NT2/D1 (cell line): ENCODE data around the gene ADGRD1.

ENCODE experiments used
- DNase-seq: peaks from one replicate; pipeline ENCODE4 v3.0.0-alpha.2; 2011; ENCODE audit warnings: low read depth, low spot score
- H3K27me3 ChIP-seq: 2 replicates; pipeline ENCODE4 v1.6.0; 2011; ENCODE audit warnings: mild to moderate bottlenecking; ENCODE audit not compliant: insufficient read length, insufficient read depth
- H3K36me3 ChIP-seq: 2 replicates; pipeline ENCODE4 v1.6.1; 2011; ENCODE audit warnings: mild to moderate bottlenecking, low read length, mixed read lengths; ENCODE audit not compliant: insufficient read depth, insufficient read length
- H3K4me1 ChIP-seq: 2 replicates; pipeline ENCODE4 v1.5.1; 2011; ENCODE audit not compliant: insufficient read depth, insufficient read length
- H3K4me3 ChIP-seq: 2 replicates; pipeline ENCODE4 v1.5.1; 2011; ENCODE audit warnings: low read depth; ENCODE audit not compliant: insufficient read length
- H3K9ac ChIP-seq: 2 replicates; pipeline ENCODE4 v1.6.0; 2011; ENCODE audit warnings: low read depth; ENCODE audit not compliant: insufficient read length
- H3K9me3 ChIP-seq: 2 replicates; pipeline ENCODE4 v1.5.1; 2011; ENCODE audit warnings: mild to moderate bottlenecking, low read length; ENCODE audit not compliant: insufficient read depth
- SUZ12 ChIP-seq: IDR thresholded peaks from 2 replicates; pipeline ENCODE4 v1.6.1; 2011; ENCODE audit not compliant: insufficient read length, insufficient read depth; ENCODE audit errors: extremely low read depth
- YY1 ChIP-seq: IDR thresholded peaks from 2 replicates; pipeline ENCODE4 v1.6.1; 2011; ENCODE audit not compliant: insufficient read length, insufficient read depth
- ZNF274 ChIP-seq: IDR thresholded peaks from 2 replicates; pipeline ENCODE4 v1.6.1; 2011; ENCODE audit warnings: mild to moderate bottlenecking, low read depth, low read length

ADGRD1 gene

GRCh38 chr12:130987151-130987931 is 33.6 kb downstream of the ADGRD1 start:
- no peak overlapping the region for H3K4me3 ChIP-seq
- H3K36me3 ChIP-seq, result no peaks in the 10 kb centered on the region
- no peak overlapping the region for H3K9ac ChIP-seq
- no peaks in the 10 kb centered on the region for H3K9me3 ChIP-seq
- H3K27me3 ChIP-seq, result no peaks in the 10 kb centered on the region
- no peak for DNase-seq
- no peaks in the 10 kb centered on the region for H3K4me1 ChIP-seq
- TF ChIP-seq YY1 (no peak), ZNF274 (no peak), SUZ12 (no peak)

- TF ChIP-seq SUZ12 (no peak), YY1 (no peak), ZNF274 (no peak)
- Histone ChIP-seq H3K27me3 (no peaks in the 10 kb centered on the region), H3K9ac (no peak overlapping the region), H3K4me1 (no peaks in the 10 kb centered on the region), H3K36me3 (no peaks in the 10 kb centered on the region), H3K4me3 (no peak overlapping the region), H3K9me3 (no peaks in the 10 kb centered on the region)
- DNase-seq, result no peak
These were observed 34.6 kb downstream of the ADGRD1 start for GRCh38 chr12:130988261-130988660.

- Histone ChIP-seq H3K27me3 (no peaks in the 10 kb centered on the region), H3K9ac (no peak overlapping the region), H3K4me3 (no peak overlapping the region), H3K36me3 (no peaks in the 10 kb centered on the region), H3K4me1 (no peaks in the 10 kb centered on the region), H3K9me3 (no peaks in the 10 kb centered on the region)
- no peak for TF ChIP-seq ZNF274
- TF ChIP-seq YY1, result no peak
- TF ChIP-seq SUZ12, result no peak
- no peak for DNase-seq
These were observed 35.0 kb downstream of the ADGRD1 start for GRCh38 chr12:130988751-130989150.

DNA sequence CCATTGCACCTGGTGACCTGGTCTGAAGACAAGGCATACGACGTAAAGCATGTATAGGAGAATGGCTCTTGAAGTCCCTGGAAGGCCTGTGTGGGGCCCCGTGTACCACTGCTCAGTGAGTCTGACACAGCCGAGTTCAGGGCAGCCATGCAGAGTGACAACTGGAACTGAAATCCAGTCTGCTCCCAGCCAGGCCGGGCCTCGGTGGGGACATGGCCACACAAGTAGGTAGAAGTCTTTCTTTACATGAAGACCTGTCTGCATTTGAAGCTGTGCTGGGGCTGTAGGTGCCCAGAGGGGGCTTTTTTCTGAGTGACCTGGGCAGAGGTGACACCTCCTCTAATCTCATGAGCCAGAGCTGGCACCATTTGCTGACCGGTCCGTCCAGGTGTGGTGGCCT is 35.7 kb downstream of the ADGRD1 start:
- DNase-seq, result no peak
- Histone ChIP-seq H3K4me1 (no peaks in the 10 kb centered on the region), H3K9ac (no peak overlapping the region), H3K9me3 (no peaks in the 10 kb centered on the region), H3K4me3 (no peak overlapping the region), H3K27me3 (no peaks in the 10 kb centered on the region), H3K36me3 (no peaks in the 10 kb centered on the region)
- TF ChIP-seq ZNF274 (no peak), YY1 (no peak), SUZ12 (no peak)

GRCh38 chr12:130990034-130990433 is 36.3 kb downstream of the ADGRD1 start:
- no peak overlapping the region for H3K9ac ChIP-seq
- no peaks in the 10 kb centered on the region for H3K36me3 ChIP-seq
- H3K4me1 ChIP-seq, result no peaks in the 10 kb centered on the region
- no peak overlapping the region for H3K4me3 ChIP-seq
- no peak for DNase-seq
- no peaks in the 10 kb centered on the region for H3K27me3 ChIP-seq
- H3K9me3 ChIP-seq, result peaks cover 4% of the 10 kb centered on the region; the same call in 1 of the 2 replicates
- TF ChIP-seq ZNF274 (no peak), SUZ12 (no peak), YY1 (no peak)

GRCh38 chr12:130992448-130992847 is 38.7 kb downstream of the ADGRD1 start:
- peaks cover 4% of the 10 kb centered on the region; the same call in 1 of the 2 replicates for H3K9me3 ChIP-seq
- H3K9ac ChIP-seq, result no peak overlapping the region
- H3K4me1 ChIP-seq, result no peaks in the 10 kb centered on the region
- TF ChIP-seq ZNF274 (no peak), SUZ12 (no peak), YY1 (no peak)
- no peaks in the 10 kb centered on the region for H3K27me3 ChIP-seq
- no peaks in the 10 kb centered on the region for H3K36me3 ChIP-seq
- H3K4me3 ChIP-seq, result no peak overlapping the region
- no peak for DNase-seq

DNA sequence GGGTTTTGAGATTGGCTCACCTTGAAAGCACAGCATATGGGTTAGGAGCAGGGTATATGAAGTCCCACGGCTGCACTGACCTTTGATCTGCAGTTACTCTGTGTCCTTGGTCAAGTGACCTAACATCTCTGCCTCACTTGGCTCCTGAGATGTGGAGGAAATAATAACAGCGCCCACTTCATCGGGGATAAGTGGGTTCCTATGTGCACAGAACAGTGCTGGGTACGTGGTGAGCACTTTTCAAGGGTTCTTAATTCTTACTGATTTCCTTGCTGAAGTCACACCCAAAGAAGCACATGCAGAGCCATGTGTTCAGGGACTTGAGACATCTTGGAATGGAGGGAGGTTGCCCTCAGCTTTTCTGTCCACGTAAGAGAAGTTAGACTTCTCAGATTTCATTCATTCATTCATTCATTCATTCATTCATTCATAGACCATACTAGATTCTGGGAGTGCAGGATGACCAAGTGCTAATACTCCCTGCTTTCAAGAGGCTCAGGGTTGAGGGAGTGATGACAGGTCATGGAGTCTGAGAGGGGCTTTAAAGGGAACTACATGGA is 39.4 kb downstream of the ADGRD1 start:
- no peak for DNase-seq
- Histone ChIP-seq H3K4me1 (no peaks in the 10 kb centered on the region), H3K4me3 (no peak overlapping the region), H3K9ac (no peak overlapping the region), H3K27me3 (no peaks in the 10 kb centered on the region), H3K9me3 (peaks cover 8% of the 10 kb centered on the region; the same call in 1 of the 2 replicates), H3K36me3 (no peaks in the 10 kb centered on the region)
- TF ChIP-seq YY1 (no peak), ZNF274 (no peak), SUZ12 (no peak)
